Measurements from ENCODE around the gene SAMD15. TPM values are rescaled to one million over a fixed set of nuclear protein-coding genes. Genes with fewer than 3 reads are reported as not detected.

Gene SAMD15
- total RNA-seq, 1 experiment from 2014 or later, result 0.42 TPM

- TF ChIP-seq ZNF281 (CRISPR knock-in tag; IDR thresholded peaks at IDR 0.05) (no peak), ZNF671 (CRISPR knock-in tag; IDR thresholded peaks at IDR 0.05) (no peak), E2F1 (CRISPR knock-in tag; IDR thresholded peaks at IDR 0.05) (no peak)
Observed at GRCh38 chr14:77339407-77339806, 37.8 kb upstream of the SAMD15 start (continued).

- ATAC-seq (no peak), DNase-seq (ENCODE audit: low spot score) (no peak)
- Mint-ChIP-seq H3K4me1 (peaks cover 80% of the 10 kb centered on the region), H3K9me3 (peaks cover 11% of the 10 kb centered on the region), H3K36me3 (peaks cover 30% of the 10 kb centered on the region), H3K27ac (no peak overlapping the region), H3K4me3 (no peak overlapping the region), H3K27me3 (ENCODE audit: low read depth) (no peaks in the 10 kb centered on the region; the same call in 1 of the 2 replicates)
- TF ChIP-seq ZNF138 (CRISPR knock-in tag; conservative IDR thresholded peaks at IDR 0.05), result no peak
- TF ChIP-seq FOXJ3 (CRISPR knock-in tag; IDR thresholded peaks at IDR 0.05; ENCODE audit: borderline replicate concordance), result no peak
- no peak for TF ChIP-seq ATF1 (CRISPR knock-in tag; IDR thresholded peaks at IDR 0.05)
- no peak for TF ChIP-seq ELF4 (CRISPR knock-in tag; IDR thresholded peaks at IDR 0.05; ENCODE audit: low read depth)
- TF ChIP-seq GABPB1 (CRISPR knock-in tag; IDR thresholded peaks at IDR 0.05), result no peak
- TF ChIP-seq ATF3 (CRISPR knock-in tag; conservative IDR thresholded peaks at IDR 0.05), result no peak
- no peak for TF ChIP-seq HMGA2 (CRISPR knock-in tag; IDR thresholded peaks at IDR 0.05)
- no peak for TF ChIP-seq ZNF121 (CRISPR knock-in tag; IDR thresholded peaks at IDR 0.05)
- TF ChIP-seq HMGXB4 (CRISPR knock-in tag; IDR thresholded peaks at IDR 0.05), result no peak
- TF ChIP-seq ZNF532 (CRISPR knock-in tag; IDR thresholded peaks at IDR 0.05; ENCODE audit: borderline replicate concordance), result no peak
- TF ChIP-seq NR3C1 (CRISPR knock-in tag; conservative IDR thresholded peaks at IDR 0.05; ENCODE audit: low read depth), result no peak
- TF ChIP-seq EMX1 (CRISPR knock-in tag; IDR thresholded peaks at IDR 0.05), result no peak
- TF ChIP-seq NR2C2 (CRISPR knock-in tag; IDR thresholded peaks at IDR 0.05), result no peak
- TF ChIP-seq MAX (CRISPR knock-in tag; IDR thresholded peaks at IDR 0.05), result no peak
- no peak for TF ChIP-seq FOXK1 (CRISPR knock-in tag; IDR thresholded peaks at IDR 0.05)
- TF ChIP-seq JAZF1 (CRISPR knock-in tag; IDR thresholded peaks at IDR 0.05), result no peak
- TF ChIP-seq ERG (CRISPR knock-in tag; IDR thresholded peaks at IDR 0.05), result no peak
- no peak for TF ChIP-seq AFF4 (CRISPR knock-in tag; IDR thresholded peaks at IDR 0.05; ENCODE audit: borderline replicate concordance)
- CTCF ChIA-PET, result interaction anchor here (0.6 to 1.5 kb wide), 3 partner anchors 52 to 147 kb away, joined by 3 read pairs; no protein-coding TSS in a partner anchor
- POLR2A ChIA-PET, result no interaction called here
Observed at GRCh38 chr14:77340389-77340788, 36.8 kb upstream of the SAMD15 start.

Measured in WTC11 (cell line).